IMR-90 (cell line): ENCODE measurements around the gene CTSC. TPM values are rescaled to one million over a fixed set of nuclear protein-coding genes. Genes with fewer than 3 reads are reported as not detected.

Experiments
- ATAC-seq: fragments of 200-7000 bp; cut with Tn5 transposase; 2 replicates; pipeline ENCODE4 v1.9.1; 2020; ENCODE audit warnings: low read depth, mild to moderate bottlenecking, moderate library complexity
- BruUV-seq: library from RNA; stranded (reverse); fragments of 400-500 nt; replicated peaks from 2 replicates; lab custom pipeline; 2021; lab: Mats Ljungman, UMichigan
- CTCF ChIA-PET: fragments of 300-600 bp; formaldehyde crosslinking; extraction: SDS; loops from one replicate; lab custom pipeline; 2021; ENCODE audit warnings: antibody characterized with exemption; lab: Yijun Ruan, JAX
- POLR2A ChIA-PET: fragments of 300-600 bp; sonication (Branson Sonifier 250); formaldehyde crosslinking; loops from one replicate; lab custom pipeline; 2022; ENCODE audit warnings: antibody characterized with exemption; ENCODE audit not compliant: unreplicated experiment; lab: Charles Lee
- DNase-seq: peaks from one replicate; pipeline ENCODE4 v3.0.0; 2013
- H2AFZ ChIP-seq: replicated peaks from 2 replicates; pipeline ENCODE3; 2013; ENCODE audit warnings: low read length, mild to moderate bottlenecking; ENCODE audit not compliant: poor library complexity
- H2AK5ac ChIP-seq: 2 replicates; pipeline ENCODE4 v1.6.1; 2013; ENCODE audit warnings: low read depth, low read length, inconsistent platforms
- H2AK9ac ChIP-seq: replicated peaks from 2 replicates; pipeline ENCODE3; 2013; ENCODE audit warnings: mild to moderate bottlenecking, low read depth, low read length, moderate library complexity; ENCODE audit not compliant: poor library complexity
- H2BK120ac ChIP-seq: 2 replicates; pipeline ENCODE4 v1.6.1; 2013; ENCODE audit warnings: low read depth, low read length, inconsistent platforms
- H2BK15ac ChIP-seq: 3 replicates; pipeline ENCODE4 v1.6.1; 2013; ENCODE audit warnings: low read depth, low read length, inconsistent platforms
- H2BK20ac ChIP-seq: 2 replicates; pipeline ENCODE4 v1.6.1; 2013; ENCODE audit warnings: low read depth, mild to moderate bottlenecking, inconsistent platforms, low read length, moderate library complexity
- H2BK5ac ChIP-seq: 2 replicates; pipeline ENCODE4 v1.6.1; 2013; ENCODE audit warnings: mild to moderate bottlenecking, low read depth, low read length, inconsistent platforms; ENCODE audit not compliant: poor library complexity, severe bottlenecking
- H3K14ac ChIP-seq: replicated peaks from 2 replicates; pipeline ENCODE4 v1.6.1; 2013; ENCODE audit warnings: low read depth, low read length, inconsistent platforms
- H3K18ac ChIP-seq: 2 replicates; pipeline ENCODE4 v1.6.1; 2013; ENCODE audit warnings: low read depth, low read length, control low read depth
- H3K23ac ChIP-seq: 2 replicates; pipeline ENCODE4 v1.6.1; 2013; ENCODE audit warnings: low read depth, low read length, inconsistent platforms
- H3K27ac ChIP-seq: 2 replicates; pipeline ENCODE4 v1.5.1; 2013; ENCODE audit warnings: mild to moderate bottlenecking, control low read depth, low read length; ENCODE audit not compliant: insufficient read depth
- H3K27me3 ChIP-seq: 2 replicates; pipeline ENCODE4 v1.6.1; 2013; ENCODE audit warnings: low read length; ENCODE audit not compliant: control insufficient read depth, insufficient read depth
- H3K36me3 ChIP-seq: 2 replicates; pipeline ENCODE4 v1.6.1; 2013; ENCODE audit warnings: low read length, mixed read lengths; ENCODE audit not compliant: control insufficient read depth, insufficient read depth
- H3K4ac ChIP-seq: 2 replicates; pipeline ENCODE4 v1.6.1; 2013; ENCODE audit warnings: low read depth, low read length, inconsistent platforms
- H3K4me1 ChIP-seq: 2 replicates; pipeline ENCODE4 v1.6.1; 2013; ENCODE audit warnings: low read length, mixed read lengths; ENCODE audit not compliant: control insufficient read depth, insufficient read depth
- H3K4me2 ChIP-seq: 2 replicates; pipeline ENCODE4 v1.6.1; 2013; ENCODE audit warnings: low read depth, mild to moderate bottlenecking, control low read depth, low read length, moderate library complexity
- H3K4me3 ChIP-seq: 2 replicates; pipeline ENCODE4 v1.5.1; 2013; ENCODE audit warnings: low read depth, mild to moderate bottlenecking, control low read depth, low read length, moderate library complexity; ENCODE audit not compliant: insufficient read depth
- H3K56ac ChIP-seq: 2 replicates; pipeline ENCODE4 v1.6.1; 2013; ENCODE audit warnings: low read length, inconsistent platforms; ENCODE audit not compliant: insufficient read depth; ENCODE audit errors: extremely low read depth
- H3K79me1 ChIP-seq, 2 experiments: 2 replicates each; pipeline ENCODE4 v1.6.1; 2013; ENCODE audit warnings: low read length in 2 of 2, inconsistent platforms in 1 of 2, low read depth in 1 of 2
- H3K9ac ChIP-seq: 2 replicates; pipeline ENCODE4 v1.6.1; 2013; ENCODE audit warnings: low read depth, low read length, control low read depth
- H3K9me1 ChIP-seq: 2 replicates; pipeline ENCODE4 v1.6.1; 2013; ENCODE audit warnings: low read length, inconsistent platforms; ENCODE audit not compliant: insufficient read depth
- H3K9me3 ChIP-seq: 2 replicates; pipeline ENCODE4 v1.6.1; 2013; ENCODE audit warnings: low read length; ENCODE audit not compliant: control insufficient read depth, insufficient read depth
- H4K20me1 ChIP-seq: 2 replicates; pipeline ENCODE4 v1.6.1; 2013; ENCODE audit warnings: low read length, inconsistent platforms; ENCODE audit not compliant: insufficient read depth
- H4K5ac ChIP-seq: 2 replicates; pipeline ENCODE4 v1.6.1; 2013; ENCODE audit warnings: mild to moderate bottlenecking, low read depth, low read length, control low read depth
- H4K8ac ChIP-seq, 2 experiments: 2 replicates each; pipeline ENCODE4 v1.6.1; 2013; ENCODE audit warnings: low read depth in 2 of 2, low read length in 2 of 2, control low read depth in 1 of 2, inconsistent platforms in 1 of 2
- H4K91ac ChIP-seq: 2 replicates; pipeline ENCODE4 v1.6.1; 2013; ENCODE audit warnings: low read depth, low read length, inconsistent platforms; ENCODE audit not compliant: insufficient read depth
- MAFK ChIP-seq: IDR thresholded peaks from 2 replicates; pipeline ENCODE4 v1.6.1; 2012; ENCODE audit warnings: low read depth, low read length, improper control_type of control experiment
- MXI1 ChIP-seq: IDR thresholded peaks from 2 replicates; pipeline ENCODE4 v1.6.1; 2012; ENCODE audit warnings: low read depth, mild to moderate bottlenecking, low read length, moderate library complexity, borderline replicate concordance
- WGBS, 2 experiments: methylation state at CpG; one replicate each; pipeline versions ENCODE4 v1.1.5 to v1.1.7; 2013; ENCODE audit warnings: missing lambda C conversion rate in 2 of 2; ENCODE audit not compliant: insufficient read length in 1 of 2; ENCODE audit errors: extremely low coverage in 2 of 2; 5-methylcytosine and 5-hydroxymethylcytosine counted together
- dilution Hi-C: fragments of 300-500 bp; cut with HindIII; formaldehyde crosslinking; loops from one replicate; pipeline ENCODE4 v1.14.3; 2018; ENCODE audit warnings: low sequenced_read_pairs; ENCODE audit not compliant: unreplicated experiment
- in situ Hi-C: fragments of 300-500 bp; cut with MboI; formaldehyde crosslinking; loops from 3 replicates; pipeline ENCODE4 v1.14.3; 2019; ENCODE audit warnings: low sequenced_read_pairs, inconsistent platforms, mixed read lengths
- intact Hi-C: fragments of 100-400 bp; cut with micrococcal nuclease; formaldehyde crosslinking; loops from 2 replicates; pipeline ENCODE4 v1.10.0; 2022
- polyA plus RNA-seq, 3 experiments: library from polyadenylated mRNA; depleted of rRNA; stranded (reverse); fragments of >200 nt; gene quantifications; 2 replicates each; pipeline ENCODE4 v1.2.3, GENCODE V29; 2012; ENCODE audit warnings: low replicate concordance in 1 of 3
- total RNA-seq: library from RNA; depleted of rRNA; stranded (reverse); fragments of >200 nt; gene quantifications from 2 replicates; pipeline ENCODE4 v1.2.3, GENCODE V29; 2012

CTSC gene
- total and polyA plus RNA-seq, 2 of the 4 experiments (the other 2 are of a cell fraction): 208 to 299 TPM

DNA sequence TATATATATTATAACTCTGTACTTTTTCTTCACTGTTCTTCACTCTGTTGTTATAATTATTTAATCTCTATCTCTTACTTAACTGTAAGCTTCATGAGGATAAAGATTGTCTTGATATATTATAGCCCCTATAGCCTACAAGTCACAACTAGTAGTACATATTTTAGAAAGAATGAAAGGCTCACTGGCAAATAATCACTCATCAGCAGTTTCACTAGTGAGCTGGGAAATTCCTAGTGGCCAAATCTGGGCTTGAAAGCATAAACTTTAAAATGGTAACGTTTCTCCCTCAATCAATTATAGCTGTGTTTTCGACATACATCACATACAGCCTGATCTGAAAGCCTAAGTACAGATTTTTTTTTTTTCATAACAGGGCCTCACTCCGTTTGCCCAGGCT lies 42.5 kb downstream of the CTSC start:
- no peak overlapping the region for H3K4ac ChIP-seq
- no peak overlapping the region for H4K91ac ChIP-seq
- intact Hi-C loops: loop anchor here (10.0 kb wide), 1 partner anchor 940 kb away; no protein-coding TSS in a partner anchor
- in situ Hi-C loops: no loop called here
- no peaks in the 10 kb centered on the region for H4K20me1 ChIP-seq
- no peaks in the 10 kb centered on the region for H3K27me3 ChIP-seq
- no peak overlapping the region for H4K5ac ChIP-seq
- H3K56ac ChIP-seq: no peak overlapping the region
- H3K14ac ChIP-seq: no peak overlapping the region
- no peak overlapping the region for H2BK120ac ChIP-seq
- H3K18ac ChIP-seq: no peak overlapping the region
- dilution Hi-C loops: no loop called here
- H3K4me2 ChIP-seq: no peak overlapping the region
- no peak overlapping the region for H3K23ac ChIP-seq
- no peak overlapping the region for H3K9ac ChIP-seq
- H2AK9ac ChIP-seq: no peak overlapping the region
- no peak for TF ChIP-seq MXI1
- peak; percentile 31; the same call in 1 of the 2 replicates for TF ChIP-seq MAFK
- ChIA-PET CTCF (interaction anchor here (0.7 to 1.1 kb wide), 2 partner anchors 252 to 278 kb away, joined by 3 to 5 read pairs; no protein-coding TSS in a partner anchor), POLR2A (interaction anchor here (0.6 kb wide), 1 partner anchor 15 kb away, joined by 3 read pairs; no protein-coding TSS in a partner anchor)
- no peaks in the 10 kb centered on the region for H3K9me3 ChIP-seq
- no peak overlapping the region for H2BK5ac ChIP-seq
- no peak overlapping the region for H2AFZ ChIP-seq
- ATAC-seq (no peak), DNase-seq (no peak)
- H4K8ac ChIP-seq: no peak overlapping the region
- peaks cover 2% of the 10 kb centered on the region; the same call in 1 of the 2 replicates for H3K4me1 ChIP-seq
- H3K9me1 ChIP-seq: no peaks in the 10 kb centered on the region
- peaks cover 0 to 2% of the 10 kb centered on the region in 2 experiments; a peak in 1 of 4 replicates for H3K79me1 ChIP-seq
- no peak overlapping the region for H2BK15ac ChIP-seq
- H2AK5ac ChIP-seq: no peak overlapping the region
- peaks cover 27% of the 10 kb centered on the region for H3K36me3 ChIP-seq
- 76% methylated on average over 2 of the region's 3 CpGs; no CpG with 5 or more reads in 1 of the 2 experiments for WGBS, 2 experiments
- no peak overlapping the region for H2BK20ac ChIP-seq
- BruUV-seq: no TSS peak
- no peak overlapping the region for H3K27ac ChIP-seq
- no peak overlapping the region for H3K4me3 ChIP-seq
